Measurements from ENCODE around the gene ZFP69B.

ZFP69B gene

GRCh38 chr1:40422630-40423263 is 27.5 kb upstream of the ZFP69B start:
- DNase-seq (ENCODE audit: insufficient read length, low spot score) = no peak
- no peak for TF ChIP-seq CTCF (IDR thresholded peaks at IDR 0.05; ENCODE audit: insufficient read depth, missing control alignments)
- FAIRE-seq = no peak

GRCh38 chr1:40423264-40423642 is 27.0 kb upstream of the ZFP69B start:
- DNase-seq (ENCODE audit: insufficient read length, low spot score) (no peak), FAIRE-seq (no peak)
- no peak for TF ChIP-seq CTCF (IDR thresholded peaks at IDR 0.05; ENCODE audit: insufficient read depth, missing control alignments)

GRCh38 chr1:40423951-40424618 is 26.2 kb upstream of the ZFP69B start:
- TF ChIP-seq CTCF (IDR thresholded peaks at IDR 0.05; ENCODE audit: insufficient read depth, missing control alignments) = no peak
- FAIRE-seq (no peak), DNase-seq (ENCODE audit: insufficient read length, low spot score) (no peak)

- no peak for TF ChIP-seq CTCF (IDR thresholded peaks at IDR 0.05; ENCODE audit: insufficient read depth, missing control alignments)
- no peak for DNase-seq (ENCODE audit: insufficient read length, low spot score)
- FAIRE-seq = no peak
Measured at GRCh38 chr1:40425198-40425597, 25.1 kb upstream of the ZFP69B start.

GRCh38 chr1:40431385-40431784 is 18.9 kb upstream of the ZFP69B start:
- DNase-seq (ENCODE audit: insufficient read length, low spot score) (no peak), FAIRE-seq (no peak)
- no peak for TF ChIP-seq CTCF (IDR thresholded peaks at IDR 0.05; ENCODE audit: insufficient read depth, missing control alignments)

- FAIRE-seq (no peak), DNase-seq (ENCODE audit: insufficient read length, low spot score) (no peak)
- TF ChIP-seq CTCF (IDR thresholded peaks at IDR 0.05; ENCODE audit: insufficient read depth, missing control alignments) = no peak
Measured at GRCh38 chr1:40432644-40433390, 17.5 kb upstream of the ZFP69B start.

GRCh38 chr1:40435471-40435870 is 14.8 kb upstream of the ZFP69B start:
- TF ChIP-seq CTCF (IDR thresholded peaks at IDR 0.05; ENCODE audit: insufficient read depth, missing control alignments) = no peak
- no peak for DNase-seq (ENCODE audit: insufficient read length, low spot score)
- no peak for FAIRE-seq

All from D721Med (cell line).